Measurements from ENCODE around the gene PVR.

Gene PVR

DNA sequence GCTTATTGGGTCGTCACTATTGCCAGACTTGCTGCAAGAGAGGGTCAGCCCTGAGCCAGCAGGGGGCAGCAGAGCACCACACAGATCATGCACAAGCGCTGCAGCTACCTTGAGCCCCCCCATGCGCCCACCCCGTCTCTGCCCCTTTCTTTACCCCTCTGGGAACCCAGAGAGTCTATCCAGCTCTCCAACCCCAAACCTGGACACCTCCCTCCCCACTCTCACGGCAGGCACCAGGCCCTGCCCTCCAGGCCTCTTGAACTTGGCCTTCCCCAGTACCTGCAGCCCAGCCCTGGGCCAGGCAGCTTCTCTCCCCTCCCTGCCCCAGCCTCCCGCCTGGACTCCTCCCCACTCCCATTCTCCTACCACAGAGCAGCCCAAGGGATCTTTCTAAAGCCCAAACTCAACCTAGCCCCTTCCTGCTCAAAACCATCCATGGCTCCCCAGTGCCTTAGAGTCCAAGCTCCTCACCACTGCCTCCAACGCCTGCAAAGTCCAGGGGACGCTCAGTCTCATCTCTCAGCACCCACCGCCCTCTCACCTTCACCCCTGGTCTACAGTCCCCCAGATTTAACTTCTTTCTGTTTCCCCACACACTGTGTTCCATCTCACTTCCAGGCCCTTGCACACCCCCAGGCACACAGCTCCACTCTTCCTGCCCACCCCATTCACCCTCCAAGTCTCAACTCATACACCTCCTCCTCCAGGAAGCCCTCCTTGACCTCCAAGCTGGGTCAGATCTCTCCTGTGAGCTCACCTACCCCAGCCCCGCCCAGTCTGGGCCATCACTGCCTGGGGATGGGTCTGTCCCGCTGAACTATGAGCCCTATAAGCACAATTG is 45.8 kb downstream of the PVR start:
- H3K9me3 Mint-ChIP-seq = no peaks in the 10 kb centered on the region
- H3K4me1 Mint-ChIP-seq = peaks cover 39% of the 10 kb centered on the region
- H3K4me3 Mint-ChIP-seq = no peak overlapping the region
- peaks cover 5% of the 10 kb centered on the region for H3K27me3 Mint-ChIP-seq
- H3K36me3 Mint-ChIP-seq = no peaks in the 10 kb centered on the region
- H3K27ac Mint-ChIP-seq = no peak overlapping the region

GRCh38 chr19:44690131-44690440 is 46.4 kb downstream of the PVR start:
- H3K4me3 Mint-ChIP-seq = no peak overlapping the region
- no peaks in the 10 kb centered on the region for H3K9me3 Mint-ChIP-seq

DNA sequence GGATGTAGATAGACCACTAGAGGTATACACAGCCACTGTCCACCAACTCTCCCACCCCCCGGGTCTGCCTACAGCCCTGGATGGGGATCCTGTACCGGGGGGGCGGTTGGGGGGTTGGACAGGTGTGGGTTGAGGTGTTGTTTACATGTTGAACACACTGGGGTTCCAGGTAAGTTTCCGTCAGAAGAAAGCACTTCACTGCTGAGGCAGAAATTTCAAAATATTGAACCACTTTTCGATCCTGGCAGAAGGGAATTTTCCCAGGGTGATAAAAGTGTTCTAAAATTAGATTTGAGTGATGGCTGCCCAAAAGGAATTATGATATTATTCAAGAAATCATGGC is 48.6 kb downstream of the PVR start:
- Mint-ChIP-seq H3K4me3 (peak overlapping the region; percentile 72), H3K4me1 (peaks cover 31% of the 10 kb centered on the region), H3K27ac (peak overlapping the region; percentile 65), H3K36me3 (no peaks in the 10 kb centered on the region), H3K9me3 (no peaks in the 10 kb centered on the region), H3K27me3 (peaks cover 2% of the 10 kb centered on the region)

More at GRCh38 chr19:44690131-44690440, 46.4 kb downstream of the PVR start:
- no peak overlapping the region for H3K27ac Mint-ChIP-seq
- peaks cover 5% of the 10 kb centered on the region for H3K27me3 Mint-ChIP-seq
- peaks cover 34% of the 10 kb centered on the region for H3K4me1 Mint-ChIP-seq
- no peaks in the 10 kb centered on the region for H3K36me3 Mint-ChIP-seq

- H3K4me3 Mint-ChIP-seq = peak overlapping the region; percentile 36
- peaks cover 28% of the 10 kb centered on the region for H3K4me1 Mint-ChIP-seq
- no peaks in the 10 kb centered on the region for H3K27me3 Mint-ChIP-seq
- H3K27ac Mint-ChIP-seq = peak overlapping the region; percentile 82
- no peaks in the 10 kb centered on the region for H3K9me3 Mint-ChIP-seq
- H3K36me3 Mint-ChIP-seq = no peaks in the 10 kb centered on the region
Measured at GRCh38 chr19:44694184-44694579, 50.5 kb downstream of the PVR start.

DNA sequence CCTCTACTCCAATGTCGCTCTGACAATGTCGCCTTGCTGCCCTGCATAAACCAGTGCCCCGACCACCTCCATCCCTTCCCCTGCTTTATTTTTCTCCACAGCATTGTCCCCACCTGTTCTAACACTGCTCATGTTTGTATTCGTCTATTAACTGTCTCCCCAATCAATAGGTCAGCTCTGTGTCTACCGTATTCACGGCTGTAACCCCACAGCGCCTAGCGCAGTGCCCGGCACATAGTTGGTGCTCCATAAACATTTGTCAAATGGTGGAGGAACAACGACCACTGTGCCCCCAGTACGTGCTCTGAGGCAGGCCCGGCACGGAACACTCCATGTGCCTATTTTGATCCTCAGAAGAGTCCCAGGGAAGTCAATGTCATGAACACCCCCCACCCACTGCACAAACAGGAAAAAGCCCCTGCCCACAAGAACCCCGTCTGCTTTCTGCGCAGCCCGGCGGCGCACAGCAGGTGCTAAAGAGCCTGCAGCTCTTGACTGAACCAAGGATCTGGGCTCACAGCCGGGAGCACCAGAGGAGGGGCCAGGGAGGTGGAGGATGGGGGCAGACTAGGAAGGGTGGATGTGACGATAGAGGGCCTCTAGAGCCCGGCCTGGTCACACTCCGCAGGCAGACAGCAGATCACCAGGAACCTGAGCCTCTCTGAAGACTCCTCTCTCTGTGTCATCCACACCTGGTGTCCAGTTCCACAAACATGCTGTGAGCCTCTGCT is 53.4 kb downstream of the PVR start:
- no peak overlapping the region for H3K27ac Mint-ChIP-seq
- H3K27me3 Mint-ChIP-seq = no peaks in the 10 kb centered on the region
- H3K4me1 Mint-ChIP-seq = peaks cover 14% of the 10 kb centered on the region
- no peaks in the 10 kb centered on the region for H3K36me3 Mint-ChIP-seq
- no peaks in the 10 kb centered on the region for H3K9me3 Mint-ChIP-seq
- H3K4me3 Mint-ChIP-seq = no peak overlapping the region

- no peaks in the 10 kb centered on the region for H3K9me3 Mint-ChIP-seq
- no peaks in the 10 kb centered on the region for H3K36me3 Mint-ChIP-seq
- H3K27ac Mint-ChIP-seq = no peak overlapping the region
- no peaks in the 10 kb centered on the region for H3K27me3 Mint-ChIP-seq
- H3K4me1 Mint-ChIP-seq = peaks cover 9% of the 10 kb centered on the region
- H3K4me3 Mint-ChIP-seq = no peak overlapping the region
Measured at GRCh38 chr19:44697670-44698034, 53.9 kb downstream of the PVR start.

DNA sequence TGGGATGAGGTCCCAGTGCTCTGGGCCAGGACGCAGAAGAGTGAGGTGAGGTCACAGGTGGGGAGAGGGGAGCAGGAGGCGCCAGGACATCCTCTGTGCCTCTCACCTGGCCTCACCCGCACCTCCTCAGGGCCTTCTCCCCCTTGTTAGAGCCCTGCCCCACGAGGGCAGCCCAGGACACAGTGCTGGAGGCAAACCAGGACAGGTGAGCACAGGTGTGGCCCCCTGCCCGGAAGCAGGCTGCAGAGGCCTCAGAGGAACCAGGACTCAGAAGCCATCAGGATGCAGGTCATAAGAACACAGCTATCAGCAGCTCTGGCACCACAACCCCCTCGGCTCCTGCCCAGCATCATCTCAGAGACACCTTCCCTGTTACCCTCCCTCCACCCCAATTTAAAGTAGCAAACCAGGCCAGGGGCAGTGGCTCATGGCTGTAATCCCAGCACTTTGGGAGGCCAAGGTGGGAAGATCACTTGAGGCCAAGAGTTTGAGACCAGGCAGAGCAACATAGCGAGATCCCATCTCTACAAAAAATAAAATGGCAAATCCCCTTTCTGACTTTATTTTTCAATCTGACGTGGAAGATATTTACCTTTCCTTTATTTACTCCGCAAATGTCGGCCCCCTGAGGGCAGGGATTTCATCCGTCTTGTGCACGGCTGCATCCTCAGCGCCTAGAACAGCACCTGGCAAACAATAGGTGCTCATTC is 54.9 kb downstream of the PVR start, which contains the start of gene CEACAM16:
Gene CEACAM16, plus strand, starts transcription at position 660 of the 710 bp plus-strand sequence. CDS start 2,306 bp downstream, outside the sequence.
- Mint-ChIP-seq H3K36me3 (no peaks in the 10 kb centered on the region), H3K4me3 (no peak within 1 kb of the TSS), H3K27me3 (no peaks in the 10 kb centered on the region), H3K27ac (no peak within 1 kb of the TSS), H3K4me1 (peaks cover 5% of the 10 kb centered on the region), H3K9me3 (no peaks in the 10 kb centered on the region)

- Mint-ChIP-seq H3K36me3 (no peaks in the 10 kb centered on the region), H3K9me3 (no peaks in the 10 kb centered on the region), H3K27ac (no peak overlapping the region), H3K4me3 (no peak overlapping the region), H3K27me3 (no peaks in the 10 kb centered on the region), H3K4me1 (no peaks in the 10 kb centered on the region)
Measured at GRCh38 chr19:44700547-44700946, 56.8 kb downstream of the PVR start.

GRCh38 chr19:44701228-44701627 is 57.5 kb downstream of the PVR start:
- H3K4me1 Mint-ChIP-seq = no peaks in the 10 kb centered on the region
- no peaks in the 10 kb centered on the region for H3K9me3 Mint-ChIP-seq
- H3K27me3 Mint-ChIP-seq = no peaks in the 10 kb centered on the region
- no peaks in the 10 kb centered on the region for H3K36me3 Mint-ChIP-seq
- H3K4me3 Mint-ChIP-seq = no peak overlapping the region
- H3K27ac Mint-ChIP-seq = no peak overlapping the region

DNA sequence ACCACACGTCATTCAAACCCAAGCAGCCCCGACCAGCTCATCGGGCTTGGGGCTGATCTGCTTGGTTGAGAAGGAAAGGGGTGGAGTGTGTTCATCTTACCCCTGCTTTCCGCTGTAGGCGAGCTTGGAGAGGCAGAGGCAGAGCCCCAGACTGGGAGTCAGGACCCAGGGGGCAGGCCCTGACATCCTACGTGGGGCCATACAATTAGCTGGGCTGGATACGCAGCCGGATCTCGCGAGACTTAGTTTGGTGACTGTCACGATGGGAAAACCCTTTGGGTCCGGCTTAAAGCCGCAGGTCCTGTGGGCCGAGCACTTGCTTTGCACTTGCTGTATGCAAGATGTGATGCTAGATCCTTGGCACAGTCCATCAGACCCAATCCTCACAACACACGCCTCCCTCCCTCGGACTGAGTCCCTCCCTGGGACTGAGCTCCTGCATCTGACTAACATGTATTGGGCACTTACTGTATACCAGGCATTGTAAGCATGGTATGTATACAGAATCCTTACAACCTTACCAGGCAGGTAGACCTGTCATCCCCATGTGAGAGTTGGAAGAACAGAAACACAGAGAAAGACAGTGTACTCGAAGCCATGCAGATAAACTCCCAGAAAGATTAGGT is 59.0 kb downstream of the PVR start:
- no peaks in the 10 kb centered on the region for H3K4me1 Mint-ChIP-seq
- H3K36me3 Mint-ChIP-seq = no peaks in the 10 kb centered on the region
- no peak overlapping the region for H3K4me3 Mint-ChIP-seq
- no peak overlapping the region for H3K27ac Mint-ChIP-seq
- no peaks in the 10 kb centered on the region for H3K27me3 Mint-ChIP-seq
- H3K9me3 Mint-ChIP-seq = no peaks in the 10 kb centered on the region

GRCh38 chr19:44703336-44704078 is 59.8 kb downstream of the PVR start:
- no peaks in the 10 kb centered on the region for H3K36me3 Mint-ChIP-seq
- no peak overlapping the region for H3K27ac Mint-ChIP-seq
- no peaks in the 10 kb centered on the region for H3K4me1 Mint-ChIP-seq
- H3K4me3 Mint-ChIP-seq = no peak overlapping the region
- H3K9me3 Mint-ChIP-seq = no peaks in the 10 kb centered on the region
- no peaks in the 10 kb centered on the region for H3K27me3 Mint-ChIP-seq

DNA sequence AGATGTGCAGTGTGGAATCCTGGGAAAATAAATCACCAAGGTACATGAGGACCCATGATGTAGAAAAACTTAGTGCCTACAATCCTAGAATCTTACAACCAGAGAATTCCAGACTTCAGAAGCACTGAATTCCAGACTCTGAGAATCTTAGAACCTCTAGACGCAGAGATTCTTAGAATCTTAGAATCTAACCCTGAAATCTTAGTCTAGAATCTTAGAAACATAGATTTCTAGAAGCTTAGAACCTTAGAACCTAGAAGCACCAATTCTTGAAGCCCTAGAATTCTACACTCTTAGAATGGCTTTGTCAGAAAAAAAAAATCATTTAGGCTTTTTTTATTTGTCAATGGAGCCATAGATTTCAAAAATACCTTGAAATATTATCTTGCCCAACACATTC is 61.3 kb downstream of the PVR start:
- Mint-ChIP-seq H3K27ac (no peak overlapping the region), H3K9me3 (no peaks in the 10 kb centered on the region), H3K4me3 (no peak overlapping the region), H3K36me3 (no peaks in the 10 kb centered on the region), H3K27me3 (no peaks in the 10 kb centered on the region), H3K4me1 (no peaks in the 10 kb centered on the region)

- H3K4me3 Mint-ChIP-seq = no peak overlapping the region
- no peak overlapping the region for H3K27ac Mint-ChIP-seq
- no peaks in the 10 kb centered on the region for H3K36me3 Mint-ChIP-seq
- H3K9me3 Mint-ChIP-seq = no peaks in the 10 kb centered on the region
- no peaks in the 10 kb centered on the region for H3K27me3 Mint-ChIP-seq
- no peaks in the 10 kb centered on the region for H3K4me1 Mint-ChIP-seq
Measured at GRCh38 chr19:44705502-44706010, 61.8 kb downstream of the PVR start.

GRCh38 chr19:44706506-44707236 is 63.0 kb downstream of the PVR start:
- no peak overlapping the region for H3K27ac Mint-ChIP-seq
- no peaks in the 10 kb centered on the region for H3K27me3 Mint-ChIP-seq
- H3K9me3 Mint-ChIP-seq = no peaks in the 10 kb centered on the region
- H3K36me3 Mint-ChIP-seq = no peaks in the 10 kb centered on the region
- no peaks in the 10 kb centered on the region for H3K4me1 Mint-ChIP-seq
- no peak overlapping the region for H3K4me3 Mint-ChIP-seq

Data from activated naive CD4-positive, alpha-beta T cell treated with anti-CD3 and anti-CD28 coated beads, Interleukin-2, amount 50 U/mL, for 24 hours (primary cell).